Thyroid gland (tissue), 4 donors: ENCODE results near the gene CSF2RB.

ENCODE experiments used
- POLR2A ChIP-seq, 2 donors: fragments of 450-650 bp; IDR thresholded peaks; one replicate each; pipeline ENCODE4 v1.6.1; 2017; ENCODE audit warnings: antibody characterized with exemption in 2 of 2, mild to moderate bottlenecking in 2 of 2, moderate library complexity in 1 of 2
- TF ChIP-seq, protein P1 (sequence below), 6 experiments: fragments of 200-600 bp in 3 of 6; fragments of 450-650 bp in 3 of 6; sonication (generic) in 3 of 6; IDR thresholded peaks; one replicate each; pipeline ENCODE4 v1.5.1; 2016 to 2019; ENCODE audit warnings: antibody characterized with exemption in 6 of 6, mild to moderate bottlenecking in 2 of 6, inconsistent platforms in 1 of 6, moderate library complexity in 1 of 6

DNA sequence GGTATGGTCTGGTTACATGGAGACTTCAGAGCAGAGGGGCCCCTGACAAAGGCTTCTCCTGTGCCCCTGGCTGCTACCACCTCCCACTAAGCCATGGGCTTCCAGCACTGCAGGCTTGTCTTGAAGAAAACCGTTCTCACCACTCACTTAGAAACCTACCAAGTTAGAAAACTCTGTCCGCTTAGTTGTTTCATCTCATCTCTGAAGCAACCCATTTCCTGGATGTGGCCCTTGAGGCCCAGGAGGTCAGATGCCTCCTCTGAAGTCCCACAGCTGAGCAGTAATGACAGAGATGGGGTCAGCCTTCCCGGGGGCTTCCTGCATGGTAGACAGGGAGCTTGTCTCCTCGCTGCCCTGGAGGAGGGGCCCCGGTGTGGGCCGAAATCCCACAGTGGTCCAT, 12.9 kb downstream of the CSF2RB start:
- TF ChIP-seq, protein P1, sequence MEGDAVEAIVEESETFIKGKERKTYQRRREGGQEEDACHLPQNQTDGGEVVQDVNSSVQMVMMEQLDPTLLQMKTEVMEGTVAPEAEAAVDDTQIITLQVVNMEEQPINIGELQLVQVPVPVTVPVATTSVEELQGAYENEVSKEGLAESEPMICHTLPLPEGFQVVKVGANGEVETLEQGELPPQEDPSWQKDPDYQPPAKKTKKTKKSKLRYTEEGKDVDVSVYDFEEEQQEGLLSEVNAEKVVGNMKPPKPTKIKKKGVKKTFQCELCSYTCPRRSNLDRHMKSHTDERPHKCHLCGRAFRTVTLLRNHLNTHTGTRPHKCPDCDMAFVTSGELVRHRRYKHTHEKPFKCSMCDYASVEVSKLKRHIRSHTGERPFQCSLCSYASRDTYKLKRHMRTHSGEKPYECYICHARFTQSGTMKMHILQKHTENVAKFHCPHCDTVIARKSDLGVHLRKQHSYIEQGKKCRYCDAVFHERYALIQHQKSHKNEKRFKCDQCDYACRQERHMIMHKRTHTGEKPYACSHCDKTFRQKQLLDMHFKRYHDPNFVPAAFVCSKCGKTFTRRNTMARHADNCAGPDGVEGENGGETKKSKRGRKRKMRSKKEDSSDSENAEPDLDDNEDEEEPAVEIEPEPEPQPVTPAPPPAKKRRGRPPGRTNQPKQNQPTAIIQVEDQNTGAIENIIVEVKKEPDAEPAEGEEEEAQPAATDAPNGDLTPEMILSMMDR (IDR thresholded peaks at IDR 0.05), result no peak
- TF ChIP-seq POLR2A (IDR thresholded peaks at IDR 0.05), result no peak
